Fibroblast of skin of left biceps (primary cell): ENCODE measurements around the gene TPP2.

Experiments
- DNase-seq, 2 experiments: peaks; one replicate each; pipeline ENCODE4 v3.0.0-alpha.2; 2013; ENCODE audit warnings: low read depth in 2 of 2

The TPP2 gene

DNA sequence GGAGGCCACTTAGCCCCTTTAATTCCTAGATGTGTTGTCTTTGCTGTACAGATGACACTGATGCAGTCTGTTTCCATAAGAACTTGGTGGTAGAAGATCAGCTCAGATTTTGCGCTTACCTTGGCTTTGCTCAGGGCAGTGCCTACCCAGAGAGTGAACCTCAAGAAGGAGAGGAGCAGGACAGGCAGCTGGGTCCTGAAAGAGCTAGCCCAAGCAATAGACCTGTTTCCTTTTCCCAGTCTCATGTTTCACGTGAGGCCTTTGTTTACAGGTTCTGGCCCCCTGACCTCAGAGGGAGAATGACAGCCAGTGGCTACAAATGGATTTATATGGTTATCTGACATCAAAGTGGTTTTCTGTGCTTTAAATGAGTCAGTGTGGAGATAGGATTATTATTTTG, 58.0 kb downstream of the TPP2 start:
- no peak for DNase-seq

DNA sequence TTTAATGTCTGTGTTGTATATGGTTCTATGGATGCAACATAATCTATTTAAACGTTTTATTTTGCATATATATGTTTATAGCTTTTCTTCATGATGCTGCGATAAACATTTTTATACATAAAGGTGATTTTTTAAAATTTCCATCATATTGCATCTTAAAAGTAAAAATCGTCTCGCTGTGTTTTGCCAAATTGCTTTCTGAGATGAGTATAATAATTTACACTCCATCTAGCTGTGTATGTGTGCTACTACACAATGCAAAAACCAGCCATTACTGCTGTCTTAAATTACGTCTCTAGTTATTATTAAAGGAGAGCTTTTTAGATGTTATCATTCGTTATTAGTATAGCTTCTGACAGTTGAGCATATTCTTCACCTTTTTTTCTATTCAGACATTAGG, 60.8 kb downstream of the TPP2 start:
- no peak for DNase-seq

GRCh38 chr13:102658660-102659059, 61.9 kb downstream of the TPP2 start:
- no peak for DNase-seq

- DNase-seq = no peak
Measured at GRCh38 chr13:102659168-102659713, 62.5 kb downstream of the TPP2 start.

DNA sequence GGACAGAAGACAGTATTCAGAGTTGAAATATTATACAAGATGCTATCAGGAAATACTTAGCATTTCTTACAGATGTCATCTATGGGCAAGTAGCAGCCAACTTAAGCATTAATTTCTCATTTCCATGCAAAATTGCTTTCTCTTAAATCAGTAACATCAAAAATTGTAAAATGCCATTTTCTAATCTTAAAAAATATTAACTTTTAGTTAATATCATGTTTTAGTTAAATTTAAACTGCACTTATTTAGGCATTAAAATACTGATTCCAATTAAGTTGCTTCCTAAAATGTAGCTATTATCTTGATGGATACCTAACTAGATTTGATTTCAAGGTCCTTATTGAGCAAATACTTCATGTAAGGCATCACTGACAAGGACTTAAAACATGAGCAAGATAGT, 70.2 kb downstream of the TPP2 start:
- no peak for DNase-seq

DNA sequence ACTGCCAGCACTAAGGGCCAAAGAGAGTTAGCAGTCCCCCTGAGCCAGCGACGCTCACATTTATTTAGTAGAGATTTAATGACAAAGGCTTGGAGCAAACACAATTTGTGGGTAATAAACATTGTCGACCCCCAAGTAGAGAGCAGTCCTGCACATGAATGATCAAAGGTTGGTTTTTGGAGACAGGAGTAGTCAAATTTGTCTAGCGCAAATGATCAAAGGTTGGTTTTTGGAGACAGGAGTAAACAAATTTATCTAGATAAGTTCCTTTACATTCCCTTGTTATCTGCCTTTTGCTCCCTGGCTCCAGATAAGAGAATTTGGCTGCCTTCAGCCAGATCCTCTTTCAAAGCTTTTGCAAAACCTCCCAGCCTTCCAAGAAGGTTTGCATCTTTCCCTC, 71.1 kb downstream of the TPP2 start:
- DNase-seq = no peak

DNA sequence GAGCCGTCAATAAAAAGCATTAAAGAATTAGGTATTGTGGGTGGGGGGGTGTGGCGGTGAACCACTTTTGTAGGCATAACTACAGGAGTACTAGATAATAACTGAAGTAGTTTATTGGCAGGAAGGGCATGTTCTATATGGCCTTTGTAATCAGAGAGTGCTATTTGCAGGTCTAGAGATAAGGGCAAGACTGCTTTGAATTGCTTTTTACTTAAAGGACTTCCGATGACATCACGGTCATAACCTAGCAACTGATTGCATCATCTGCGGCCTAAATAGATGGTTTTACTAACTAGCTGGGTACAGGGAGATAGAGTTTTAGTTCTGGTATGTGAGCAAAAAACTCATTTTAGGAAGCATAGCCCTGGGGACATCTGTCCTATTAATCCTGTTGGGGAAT, 73.3 kb downstream of the TPP2 start:
- DNase-seq = no peak

GRCh38 chr13:102675115-102675514, 78.3 kb downstream of the TPP2 start:
- DNase-seq = no peak

- DNase-seq = no peak
Measured at GRCh38 chr13:102677122-102677521, 80.3 kb downstream of the TPP2 start.

DNA sequence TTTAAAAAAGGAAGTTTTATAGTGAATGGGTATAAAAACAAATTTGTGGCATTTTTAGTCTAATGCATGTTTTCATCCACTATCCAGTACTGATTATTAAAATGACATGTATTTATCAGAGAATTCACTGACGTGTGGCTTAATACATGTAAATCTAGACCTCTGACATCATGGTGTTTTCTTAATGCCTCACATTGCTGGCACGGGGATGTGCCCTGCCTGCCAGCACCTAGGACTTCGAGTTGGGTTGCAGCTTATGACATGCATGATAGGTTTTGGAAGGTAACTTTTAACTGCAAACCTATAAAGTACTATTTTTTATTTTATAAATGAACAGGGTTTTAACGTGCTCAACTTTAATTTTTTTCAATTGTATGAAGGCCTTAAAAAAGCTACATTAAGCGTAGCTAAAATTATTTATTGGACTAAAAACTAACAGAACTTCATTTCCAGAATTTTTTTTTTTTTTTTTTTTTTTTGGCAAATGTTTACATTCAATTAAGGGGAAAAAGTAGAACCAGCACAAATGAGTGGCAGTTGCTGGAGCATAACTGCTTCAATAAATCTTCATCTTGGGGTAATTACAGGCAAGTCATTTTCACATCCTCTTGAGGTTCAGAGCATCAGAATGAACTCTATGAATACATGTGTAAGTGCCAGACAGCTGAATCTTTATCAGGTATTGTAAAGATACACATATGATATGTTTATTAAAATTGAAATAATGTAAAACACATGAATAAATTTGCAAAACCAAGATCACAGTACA, 81.7 kb downstream of the TPP2 start:
- DNase-seq = no peak

- no peak for DNase-seq
Measured at GRCh38 chr13:102679449-102680132, 82.8 kb downstream of the TPP2 start.

GRCh38 chr13:102680133-102680717, 83.4 kb downstream of the TPP2 start:
- DNase-seq = no peak

DNA sequence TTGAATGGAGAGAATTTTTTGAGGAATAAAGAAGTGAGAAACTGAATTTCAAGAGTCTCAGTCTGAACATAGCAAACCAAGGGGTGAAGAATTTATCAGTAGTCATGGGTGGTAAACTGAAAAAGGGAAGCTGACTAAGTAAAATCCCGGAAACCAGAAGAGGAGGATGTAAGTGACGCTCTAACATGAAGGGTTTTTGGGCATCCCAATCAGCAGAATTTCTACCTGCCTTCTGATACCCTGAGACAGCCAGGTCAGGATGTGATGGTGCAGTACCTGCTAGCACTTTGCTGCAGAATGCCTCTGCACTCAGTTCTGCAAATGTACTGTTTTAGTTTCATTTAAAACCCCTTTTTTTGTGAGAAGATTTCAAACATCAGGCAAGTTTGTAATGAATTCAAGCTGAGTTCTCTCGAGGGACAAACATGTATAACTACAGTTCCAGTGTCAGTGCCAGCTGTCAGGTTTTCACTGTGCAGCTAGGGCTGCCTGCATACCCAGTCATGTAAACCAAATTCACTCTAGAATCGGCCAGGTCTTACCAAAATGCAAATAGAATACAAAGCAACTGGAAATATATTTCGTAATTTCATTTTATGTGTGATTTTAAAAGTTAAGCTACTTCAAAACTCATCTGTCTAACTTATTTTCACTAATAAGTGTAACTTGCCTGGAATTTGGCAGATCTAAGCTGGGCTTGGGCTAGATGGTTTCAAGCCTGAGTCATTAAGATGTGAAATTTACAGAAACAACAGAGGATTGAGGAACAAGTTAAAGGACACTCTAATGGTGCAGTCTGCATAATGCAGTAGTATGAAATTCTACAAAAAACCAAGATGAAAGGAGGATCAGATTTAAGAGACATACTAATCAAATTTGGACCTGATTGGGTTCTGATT, 84.3 kb downstream of the TPP2 start:
- DNase-seq = no peak

DNA sequence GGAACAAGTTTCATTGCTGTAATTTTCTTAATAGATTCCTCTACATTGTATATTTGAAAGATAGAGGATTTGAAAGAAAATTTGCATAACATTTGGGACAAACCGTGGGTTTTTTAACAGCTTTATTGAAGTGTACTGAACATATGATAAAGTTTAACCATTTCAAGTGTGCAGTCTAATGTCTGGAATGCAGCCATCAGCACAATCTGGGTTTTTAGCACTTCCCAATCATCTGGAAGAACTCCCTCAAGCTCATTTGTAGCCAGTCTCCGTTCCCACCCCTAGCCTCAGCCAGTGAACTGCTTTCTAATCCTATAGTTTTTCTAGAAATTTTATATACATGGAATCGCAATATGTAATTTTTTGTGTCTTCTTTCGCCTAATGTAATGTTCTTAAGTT, 85.4 kb downstream of the TPP2 start:
- DNase-seq = no peak

DNA sequence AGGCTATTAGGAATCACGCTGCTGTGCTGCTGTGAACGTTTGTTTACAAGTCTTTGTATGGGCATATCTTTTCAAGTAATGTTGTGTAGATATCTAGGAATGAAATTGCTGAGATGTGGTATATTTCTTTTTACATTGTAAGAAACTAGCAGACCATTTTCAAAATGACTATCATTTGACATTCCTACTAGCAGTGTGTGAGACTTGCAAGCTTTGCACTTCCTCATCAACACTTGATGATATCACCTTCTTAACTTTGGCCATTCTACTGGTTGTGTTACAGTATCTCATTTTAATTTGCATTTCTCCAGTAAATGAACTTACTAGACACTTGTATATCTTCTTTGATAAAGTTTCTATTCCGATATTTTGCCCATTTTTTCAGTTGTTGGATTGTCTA, 85.9 kb downstream of the TPP2 start:
- DNase-seq = no peak

- DNase-seq = no peak
Measured at GRCh38 chr13:102683637-102684036, 86.9 kb downstream of the TPP2 start.

- no peak for DNase-seq
Measured at GRCh38 chr13:102686024-102686423, 89.2 kb downstream of the TPP2 start.

- DNase-seq = no peak
Measured at GRCh38 chr13:102687520-102687919, 90.7 kb downstream of the TPP2 start.

DNA sequence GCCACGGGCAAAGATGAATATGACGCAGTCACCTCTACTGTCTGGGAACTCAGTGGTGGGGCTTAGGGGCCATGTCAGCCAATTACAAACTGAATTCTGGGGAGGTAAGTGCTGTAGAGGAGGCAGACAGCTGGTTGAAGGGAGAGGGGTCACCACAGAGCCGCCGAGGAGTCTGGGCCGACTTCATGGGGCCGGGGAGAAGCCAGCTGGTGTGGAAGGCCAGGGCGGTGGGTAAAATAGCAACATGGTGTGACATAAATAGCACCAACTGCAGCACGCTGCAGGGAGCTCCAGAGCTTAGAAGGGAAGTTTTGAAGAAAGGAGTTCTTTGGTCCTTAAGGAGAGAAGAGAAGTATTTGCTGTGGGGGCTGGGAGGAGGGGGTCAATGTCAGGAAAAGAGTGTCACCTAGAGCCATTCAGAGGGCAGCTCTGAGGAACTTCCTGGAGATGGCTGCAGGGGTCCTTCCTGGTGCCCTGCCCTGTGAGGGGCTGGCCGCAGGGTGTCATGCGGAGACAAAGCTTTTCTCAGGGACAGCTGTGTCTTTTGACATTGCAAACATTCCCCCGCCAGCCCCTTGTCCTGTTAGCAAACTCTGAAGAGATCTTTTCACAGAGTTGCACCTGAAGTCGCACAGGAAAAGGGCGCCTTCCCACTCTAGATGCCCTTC, 91.7 kb downstream of the TPP2 start:
- DNase-seq = no peak

GRCh38 chr13:102690883-102691282, 94.1 kb downstream of the TPP2 start:
- DNase-seq = no peak

DNA sequence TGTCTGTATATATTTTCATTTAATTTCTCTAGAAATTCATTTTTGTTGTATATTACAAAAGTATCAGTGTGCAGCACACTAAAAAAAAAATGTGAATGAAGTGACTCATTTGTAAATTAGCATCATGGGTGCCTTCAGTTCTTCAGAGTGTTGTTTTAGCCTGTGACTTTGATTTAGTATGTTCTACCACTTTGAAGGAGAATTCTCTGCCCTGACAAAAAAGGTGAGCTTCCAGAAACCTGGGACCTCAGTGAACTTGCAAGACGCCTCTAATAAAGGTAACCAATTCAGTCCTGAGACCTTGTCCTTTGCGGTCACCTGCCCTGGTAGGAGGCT, 95.7 kb downstream of the TPP2 start:
- no peak for DNase-seq
